Endothelial cell of umbilical vein (primary cell): Measurements from ENCODE around the gene KCMF1. TPM values are rescaled to one million over a fixed set of nuclear protein-coding genes. Genes with fewer than 3 reads are reported as not detected.

Experiments
- BruUV-seq: library from RNA; stranded (reverse); fragments of 400-500 nt; replicated peaks from 2 replicates; lab custom pipeline; 2021; lab: Mats Ljungman, UMichigan
- CTCF ChIA-PET: fragments of 300-600, 350-600 bp; sonication (Branson Sonifier 250); formaldehyde crosslinking; loops from one replicate; lab custom pipeline; 2021; ENCODE audit warnings: antibody characterized with exemption, inconsistent platforms; lab: Charles Lee
- POLR2A ChIA-PET: fragments of 300-600, 350-600 bp; sonication (Branson Sonifier 250); formaldehyde crosslinking; loops from one replicate; lab custom pipeline; 2021; ENCODE audit warnings: antibody characterized with exemption, inconsistent platforms; lab: Charles Lee
- DNase-seq: peaks from one replicate; pipeline ENCODE4 v3.0.0-alpha.2; 2011; ENCODE audit warnings: low read depth, low spot score
- FAIRE-seq: peaks from 2 replicates; lab custom pipeline; 2011; peaks lifted over from hg19 to GRCh38; lab: Jason Lieb, UNC
- H2AFZ ChIP-seq: 2 replicates; pipeline ENCODE4 v1.6.0; 2012; ENCODE audit warnings: low read depth, low read length, control low read depth, inconsistent platforms
- H3K27ac ChIP-seq: 2 replicates; pipeline ENCODE4 v1.5.1; 2011; ENCODE audit warnings: low read depth, mild to moderate bottlenecking, control low read depth, low read length, moderate library complexity; ENCODE audit not compliant: insufficient read depth
- H3K27me3 ChIP-seq, 2 experiments: 2 replicates each; pipeline versions ENCODE4 v1.6.0 to v1.6.1; 2011; ENCODE audit warnings: low read length in 2 of 2, mixed read lengths in 1 of 2; ENCODE audit not compliant: control insufficient read depth in 2 of 2, insufficient read depth in 2 of 2
- H3K36me3 ChIP-seq, 2 experiments: 2 replicates in 1 of 2; 3 replicates in 1 of 2; pipeline ENCODE4 v1.5.1; 2011; ENCODE audit warnings: low read length in 2 of 2, mild to moderate bottlenecking in 1 of 2, moderate library complexity in 1 of 2; ENCODE audit not compliant: control insufficient read depth in 2 of 2, insufficient read depth in 2 of 2; ENCODE audit errors: extremely low read depth in 1 of 2
- H3K4me1 ChIP-seq: 3 replicates; pipeline ENCODE4 v1.5.1; 2011; ENCODE audit warnings: mild to moderate bottlenecking, low read length; ENCODE audit not compliant: control insufficient read depth, insufficient read depth; ENCODE audit errors: extremely low read depth
- H3K4me2 ChIP-seq: 2 replicates; pipeline ENCODE4 v1.6.1; 2011; ENCODE audit warnings: low read length, control low read depth, mixed read lengths; ENCODE audit not compliant: insufficient read depth
- H3K4me3 ChIP-seq, 3 experiments: fragments of 200-600 bp in 1 of 3; sonication (generic), shearing (Covaris generic) in 1 of 3; replicated peaks in 1 of 3; 2 replicates each; pipeline ENCODE4 v1.5.1; 2011 to 2016; ENCODE audit warnings: control low read depth in 3 of 3, low read length in 3 of 3, mild to moderate bottlenecking in 2 of 3, inconsistent platforms in 1 of 3, low read depth in 1 of 3, moderate library complexity in 1 of 3; ENCODE audit not compliant: insufficient read depth in 1 of 3
- H3K79me2 ChIP-seq: 2 replicates; pipeline ENCODE4 v1.6.0; 2012; ENCODE audit warnings: low read length, inconsistent platforms; ENCODE audit not compliant: control insufficient read depth, insufficient read depth
- H3K9ac ChIP-seq: replicated peaks from 2 replicates; pipeline ENCODE3; 2011; ENCODE audit warnings: low read length, control low read depth; ENCODE audit not compliant: insufficient read depth; ENCODE audit errors: extremely low read depth
- H3K9me1 ChIP-seq: replicated peaks from 3 replicates; pipeline ENCODE4 v1.6.0; 2011; ENCODE audit warnings: mild to moderate bottlenecking, low read length; ENCODE audit not compliant: control insufficient read depth, insufficient read depth; ENCODE audit errors: extremely low read depth
- H3K9me3 ChIP-seq: replicated peaks from 2 replicates; pipeline ENCODE4 v1.5.1; 2012; ENCODE audit warnings: low read length, inconsistent platforms; ENCODE audit not compliant: control insufficient read depth, insufficient read depth
- H4K20me1 ChIP-seq: replicated peaks from 2 replicates; pipeline ENCODE3; 2011; ENCODE audit warnings: mild to moderate bottlenecking, low read length; ENCODE audit not compliant: control insufficient read depth, insufficient read depth; ENCODE audit errors: extremely low read depth
- EZH2 ChIP-seq: IDR thresholded peaks from 2 replicates; pipeline ENCODE4 v1.6.1; 2012; ENCODE audit warnings: borderline replicate concordance, low read depth, mild to moderate bottlenecking, moderate library complexity, low read length, inconsistent platforms; ENCODE audit not compliant: severe bottlenecking
- FOS ChIP-seq: IDR thresholded peaks from 2 replicates; pipeline ENCODE4 v1.6.1; 2011; ENCODE audit warnings: mild to moderate bottlenecking, low read length, moderate library complexity, borderline replicate concordance; ENCODE audit not compliant: insufficient read depth
- GATA2 ChIP-seq: IDR thresholded peaks from 2 replicates; pipeline ENCODE4 v1.7.0; 2011; ENCODE audit warnings: low read depth, mild to moderate bottlenecking, moderate library complexity, mixed read lengths, low read length; ENCODE audit not compliant: insufficient read length, insufficient read depth
- JUN ChIP-seq: IDR thresholded peaks from 2 replicates; pipeline ENCODE4 v1.6.1; 2011; ENCODE audit warnings: borderline replicate concordance, low read depth; ENCODE audit not compliant: insufficient read length, insufficient read depth
- MYC ChIP-seq: IDR thresholded peaks from one replicate; pipeline ENCODE4 v1.6.1; 2011; ENCODE audit warnings: mild to moderate bottlenecking, low read depth, low read length
- POLR2A ChIP-seq: IDR thresholded peaks from 2 replicates; pipeline ENCODE4 v1.6.1; 2012; ENCODE audit warnings: low read depth, mild to moderate bottlenecking, control low read depth, low read length
- POLR2AphosphoS5 ChIP-seq: IDR thresholded peaks from 2 replicates; pipeline ENCODE4 v1.6.1; 2012; ENCODE audit warnings: low read depth, mild to moderate bottlenecking, control low read depth, low read length, moderate library complexity; ENCODE audit not compliant: insufficient read depth
- dilution Hi-C: fragments of 300-500 bp; cut with MboI; formaldehyde crosslinking; loops from one replicate; pipeline ENCODE4 v1.15.0; 2019; ENCODE audit warnings: low sequenced_read_pairs; ENCODE audit not compliant: extremely low pct_ligation_motif_present
- intact Hi-C: fragments of 100-400 bp; cut with micrococcal nuclease; formaldehyde crosslinking; loops from one replicate; pipeline ENCODE4 v1.10.0; 2022
- polyA plus RNA-seq, 4 experiments: library from polyadenylated mRNA; depleted of rRNA in 3 of 4; stranded (reverse) in 3 of 4; unstranded in 1 of 4; fragments of >200 nt; gene quantifications; 2 replicates each; pipeline versions ENCODE4 v1.2.1 to v1.2.3, GENCODE V29; 2011 to 2012; ENCODE audit warnings: missing spikeins in 1 of 4
- total RNA-seq: library from RNA; stranded (reverse); gene quantifications from 2 replicates; pipeline ENCODE4 v1.2.3, GENCODE V29; 2021
- TF ChIP-seq, protein P1 (sequence below), 2 donors: IDR thresholded peaks; 1 replicate in 1 of 2; 2 replicates in 1 of 2; pipeline ENCODE4 v1.5.1; 2011; ENCODE audit warnings: low read length in 2 of 2, mild to moderate bottlenecking in 2 of 2, moderate library complexity in 2 of 2, control low read depth in 1 of 2, inconsistent platforms in 1 of 2, low read depth in 1 of 2; ENCODE audit not compliant: insufficient read depth in 1 of 2; ENCODE audit errors: extremely low read depth in 1 of 2
- TF ChIP-seq, protein P2 (sequence below): IDR thresholded peaks from 2 replicates; pipeline ENCODE4 v1.6.1; 2011; ENCODE audit not compliant: insufficient read depth, insufficient read length

KCMF1 gene
- total and polyA plus RNA-seq, 2 donors (not counting 3 experiments of a cell fraction or from before 2014, with no cell fraction given): 49.3 to 78.4 TPM

DNA sequence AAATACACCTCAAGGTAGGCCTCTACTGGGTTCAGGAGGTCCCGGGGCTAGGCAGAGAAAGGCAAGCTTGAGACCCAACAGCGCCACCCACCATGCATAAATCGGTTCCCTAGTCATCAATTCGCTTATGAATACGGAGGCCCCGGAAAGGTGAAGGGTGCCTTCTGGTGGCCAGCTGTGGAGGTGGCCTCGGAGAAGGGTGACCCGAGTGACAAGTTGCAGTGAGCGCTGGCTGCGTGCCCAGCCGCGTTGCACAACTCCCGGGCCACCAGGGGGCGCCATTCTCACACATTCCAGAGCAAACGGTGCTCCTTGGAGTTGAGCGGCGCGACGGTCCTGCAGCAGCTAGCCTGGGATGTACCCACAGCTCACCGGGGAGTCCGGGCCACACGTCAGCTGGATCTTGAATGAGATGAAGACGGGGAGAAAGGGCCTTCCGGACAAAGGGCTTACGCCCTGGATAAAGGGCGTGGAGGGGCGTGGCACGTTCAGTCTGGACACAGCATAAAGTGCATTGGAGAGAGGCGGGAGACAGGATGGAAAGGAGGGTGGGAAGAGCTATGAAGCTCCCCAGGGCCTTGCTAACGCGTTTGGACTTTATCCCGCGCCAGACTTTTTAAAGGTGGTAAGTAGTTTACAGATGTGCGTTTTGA is 45.1 kb upstream of the KCMF1 start:
- DNase-seq: peak; percentile 87
- H3K4me2 ChIP-seq: peak overlapping the region; percentile 56
- H3K27me3 ChIP-seq: no peaks in the 10 kb centered on the region
- H4K20me1 ChIP-seq: no peaks in the 10 kb centered on the region
- H2AFZ ChIP-seq: peak overlapping the region; percentile 80
- TF ChIP-seq EZH2 (no peak), FOS (no peak), POLR2AphosphoS5 (peak; percentile 64), JUN (no peak), GATA2 (no peak), POLR2A (no peak), MYC (peak; percentile 19)
- TF ChIP-seq, protein P1, sequence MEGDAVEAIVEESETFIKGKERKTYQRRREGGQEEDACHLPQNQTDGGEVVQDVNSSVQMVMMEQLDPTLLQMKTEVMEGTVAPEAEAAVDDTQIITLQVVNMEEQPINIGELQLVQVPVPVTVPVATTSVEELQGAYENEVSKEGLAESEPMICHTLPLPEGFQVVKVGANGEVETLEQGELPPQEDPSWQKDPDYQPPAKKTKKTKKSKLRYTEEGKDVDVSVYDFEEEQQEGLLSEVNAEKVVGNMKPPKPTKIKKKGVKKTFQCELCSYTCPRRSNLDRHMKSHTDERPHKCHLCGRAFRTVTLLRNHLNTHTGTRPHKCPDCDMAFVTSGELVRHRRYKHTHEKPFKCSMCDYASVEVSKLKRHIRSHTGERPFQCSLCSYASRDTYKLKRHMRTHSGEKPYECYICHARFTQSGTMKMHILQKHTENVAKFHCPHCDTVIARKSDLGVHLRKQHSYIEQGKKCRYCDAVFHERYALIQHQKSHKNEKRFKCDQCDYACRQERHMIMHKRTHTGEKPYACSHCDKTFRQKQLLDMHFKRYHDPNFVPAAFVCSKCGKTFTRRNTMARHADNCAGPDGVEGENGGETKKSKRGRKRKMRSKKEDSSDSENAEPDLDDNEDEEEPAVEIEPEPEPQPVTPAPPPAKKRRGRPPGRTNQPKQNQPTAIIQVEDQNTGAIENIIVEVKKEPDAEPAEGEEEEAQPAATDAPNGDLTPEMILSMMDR (IDR thresholded peaks at IDR 0.05; ENCODE audit: extremely low read depth in 1 of 2, insufficient read depth in 1 of 2, low read depth in 1 of 2, low read length in 2 of 2): peak; percentile 94 to 98
- TF ChIP-seq, protein P2, sequence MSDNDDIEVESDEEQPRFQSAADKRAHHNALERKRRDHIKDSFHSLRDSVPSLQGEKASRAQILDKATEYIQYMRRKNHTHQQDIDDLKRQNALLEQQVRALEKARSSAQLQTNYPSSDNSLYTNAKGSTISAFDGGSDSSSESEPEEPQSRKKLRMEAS: peak; percentile 38
- H3K79me2 ChIP-seq: no peaks in the 10 kb centered on the region
- peak; percentile 95 for FAIRE-seq
- H3K4me3 ChIP-seq: peak overlapping the region in 1 of 3 experiments; percentile 1
- H3K27ac ChIP-seq: no peak overlapping the region
- H3K36me3 ChIP-seq: no peaks in the 10 kb centered on the region
- no peaks in the 10 kb centered on the region for H3K9me3 ChIP-seq
- peaks cover 26% of the 10 kb centered on the region for H3K4me1 ChIP-seq
- H3K9me1 ChIP-seq: no peaks in the 10 kb centered on the region
- CTCF ChIA-PET: interaction anchor here (0.6 to 3.3 kb wide), 50 partner anchors 9 to 431 kb away, joined by 3 to 61 read pairs (median 4); partner anchors contain the start of genes KCMF1, TMSB10 and TRABD2A
- no TSS peak for BruUV-seq
- POLR2A ChIA-PET: interaction anchor here (0.6 to 2.7 kb wide), 4 partner anchors 19 to 44 kb away, joined by 4 to 16 read pairs (median 7); partner anchors contain the start of gene TMSB10
- H3K9ac ChIP-seq: no peak overlapping the region
- dilution Hi-C loops (no loop called here), intact Hi-C loops (loop anchor here (2.0 to 5.0 kb wide), 3 partner anchors 141 to 373 kb away; no protein-coding TSS in a partner anchor)
